Smooth muscle cell (in vitro differentiated cells): ENCODE measurements around the gene MEI1. TPM values are rescaled to one million over a fixed set of nuclear protein-coding genes. Genes with fewer than 3 reads are reported as not detected.

Source experiments
- DNase-seq: peaks from one replicate; lab custom pipeline; 2025; ENCODE audit not compliant: unreplicated experiment; lab: John Stamatoyannopoulos, UW
- H2AFZ ChIP-seq: fragments of 200-600 bp; sonication (generic); 2 replicates; pipeline ENCODE4 v1.6.0; 2016; ENCODE audit warnings: antibody characterized with exemption, low read depth, mild to moderate bottlenecking
- H3F3A ChIP-seq: fragments of 200-600 bp; sonication (generic); 2 replicates; pipeline ENCODE4 v1.6.0; 2017; ENCODE audit warnings: antibody characterized with exemption, low read depth
- H3K27ac ChIP-seq: fragments of 200-600 bp; sonication (generic); 2 replicates; pipeline ENCODE4 v1.5.1; 2016; ENCODE audit warnings: low read depth, mild to moderate bottlenecking
- H3K27me3 ChIP-seq: fragments of 200-600 bp; sonication (generic); 2 replicates; pipeline ENCODE4 v1.6.1; 2016; ENCODE audit warnings: low read depth, mild to moderate bottlenecking
- H3K36me3 ChIP-seq: fragments of 200-600 bp; sonication (generic); 2 replicates; pipeline ENCODE4 v1.5.1; 2016; ENCODE audit warnings: low read depth
- H3K4me1 ChIP-seq: fragments of 200-600 bp; sonication (generic); 2 replicates; pipeline ENCODE4 v1.5.1; 2016; ENCODE audit warnings: low read depth
- H3K4me2 ChIP-seq: fragments of 200-600 bp; sonication (generic); 2 replicates; pipeline ENCODE4 v1.6.0; 2016; ENCODE audit warnings: mild to moderate bottlenecking
- H3K4me3 ChIP-seq: fragments of 200-600 bp; sonication (generic); 2 replicates; pipeline ENCODE4 v1.5.1; 2016; ENCODE audit warnings: mild to moderate bottlenecking
- H3K79me2 ChIP-seq: fragments of 200-600 bp; sonication (generic); 2 replicates; pipeline ENCODE4 v1.6.0; 2016; ENCODE audit warnings: low read depth, mild to moderate bottlenecking
- H3K9ac ChIP-seq: fragments of 200-600 bp; sonication (generic); 2 replicates; pipeline ENCODE4 v1.6.0; 2016; ENCODE audit warnings: low read depth
- H3K9me3 ChIP-seq: fragments of 200-600 bp; sonication (generic); replicated peaks from 2 replicates; pipeline ENCODE4 v1.5.1; 2016; ENCODE audit warnings: low read depth
- H4K20me1 ChIP-seq: fragments of 200-600 bp; sonication (generic); 2 replicates; pipeline ENCODE4 v1.6.0; 2016; ENCODE audit warnings: low read depth
- CTCF ChIP-seq: fragments of 200-600 bp; sonication (generic); IDR thresholded peaks from 2 replicates; pipeline ENCODE4 v1.5.1; 2017; ENCODE audit warnings: borderline replicate concordance, mild to moderate bottlenecking, antibody characterized with exemption; ENCODE audit not compliant: insufficient read depth, poor library complexity, severe bottlenecking
- WGBS: methylation state at CpG from one replicate; pipeline ENCODE4 v1.1.7; 2016; ENCODE audit warnings: low lambda C conversion rate; 5-methylcytosine and 5-hydroxymethylcytosine counted together
- polyA plus RNA-seq: library from polyadenylated mRNA; unstranded; fragments of >200 nt; fragmentation: Nextera tagmentation; extraction: Ambion mirVana; gene quantifications from 2 replicates; pipeline ENCODE4 v1.2.1, GENCODE V29; 2016
- total RNA-seq: library from RNA; depleted of rRNA; stranded (reverse); fragments of >200 nt; gene quantifications from 2 replicates; pipeline ENCODE4 v1.2.3, GENCODE V29; 2014

The MEI1 gene
- total and polyA plus RNA-seq, 2 experiments from 2014 or later = 0.18 to 3.2 TPM

- no peak overlapping the region for H3K9ac ChIP-seq
- WGBS = 35% methylated on average over 3 of the region's 3 CpGs
- DNase-seq = no peak
- peaks cover 100% of the 10 kb centered on the region for H4K20me1 ChIP-seq
- peaks cover 28% of the 10 kb centered on the region for H3K4me1 ChIP-seq
- peaks cover 100% of the 10 kb centered on the region for H3K79me2 ChIP-seq
- no peak overlapping the region for H3K4me3 ChIP-seq
- H3K36me3 ChIP-seq = no peaks in the 10 kb centered on the region
- no peaks in the 10 kb centered on the region for H3K27me3 ChIP-seq
- H3F3A ChIP-seq = peaks cover 18% of the 10 kb centered on the region
- no peak overlapping the region for H2AFZ ChIP-seq
- H3K4me2 ChIP-seq = no peak overlapping the region
- peak overlapping the region; percentile 38 for H3K27ac ChIP-seq
- TF ChIP-seq CTCF = no peak
- H3K9me3 ChIP-seq = no peaks in the 10 kb centered on the region
Measured at GRCh38 chr22:41844513-41844912, 145.2 kb downstream of the MEI1 start.

DNA sequence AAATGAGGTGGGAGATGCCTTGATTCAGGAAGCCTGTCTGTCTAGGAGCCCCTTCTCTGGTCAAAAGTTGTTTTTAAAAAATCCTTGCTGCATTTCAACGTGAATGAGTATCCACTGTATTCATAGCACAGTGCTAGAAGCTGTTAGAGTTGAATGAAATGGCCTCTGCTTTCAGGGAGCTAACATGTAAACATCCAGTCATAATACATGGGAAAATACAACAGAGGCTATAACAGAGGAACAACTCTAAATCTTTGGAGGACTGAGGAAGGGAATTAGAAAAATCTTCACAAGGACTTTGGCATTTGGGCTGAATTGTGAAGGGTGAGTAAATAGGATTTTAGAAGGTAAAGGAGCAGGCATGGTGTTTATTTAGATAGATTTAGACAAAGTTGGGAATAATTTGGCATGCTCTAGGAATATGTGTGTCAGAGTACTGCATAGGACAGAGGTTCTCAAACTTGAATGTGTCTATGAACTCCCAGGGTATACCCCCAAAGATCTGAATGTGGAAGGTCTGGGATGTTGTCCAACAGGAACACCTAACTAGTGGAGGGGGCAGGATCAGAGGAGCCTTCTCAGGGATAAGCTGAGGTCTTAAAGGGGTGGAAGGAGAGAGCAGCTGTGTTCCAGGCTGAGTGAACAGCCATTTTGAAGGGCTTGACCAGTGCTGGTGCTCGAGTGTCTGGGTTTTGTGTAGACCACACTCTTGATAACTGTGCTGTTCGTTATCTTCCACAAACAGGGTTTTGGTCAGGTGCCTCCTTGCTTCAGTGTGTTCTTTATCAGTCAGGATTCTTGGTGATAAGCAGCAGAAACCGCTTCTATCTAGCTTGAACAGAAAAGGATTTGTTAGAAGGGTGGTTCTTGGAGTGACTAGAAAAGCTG is 146.3 kb downstream of the MEI1 start:
- no peak for TF ChIP-seq CTCF
- no peak overlapping the region for H3K9ac ChIP-seq
- H2AFZ ChIP-seq = no peak overlapping the region
- H3K27me3 ChIP-seq = no peaks in the 10 kb centered on the region
- peaks cover 100% of the 10 kb centered on the region for H4K20me1 ChIP-seq
- DNase-seq = no peak
- H3K4me2 ChIP-seq = peak overlapping the region; percentile 11
- H3F3A ChIP-seq = peaks cover 15% of the 10 kb centered on the region
- WGBS = 35% methylated on average over 4 of the region's 4 CpGs
- H3K4me3 ChIP-seq = no peak overlapping the region
- peak overlapping the region; percentile 38 for H3K27ac ChIP-seq
- H3K36me3 ChIP-seq = no peaks in the 10 kb centered on the region
- H3K79me2 ChIP-seq = peaks cover 100% of the 10 kb centered on the region
- no peaks in the 10 kb centered on the region for H3K9me3 ChIP-seq
- H3K4me1 ChIP-seq = peaks cover 28% of the 10 kb centered on the region

DNA sequence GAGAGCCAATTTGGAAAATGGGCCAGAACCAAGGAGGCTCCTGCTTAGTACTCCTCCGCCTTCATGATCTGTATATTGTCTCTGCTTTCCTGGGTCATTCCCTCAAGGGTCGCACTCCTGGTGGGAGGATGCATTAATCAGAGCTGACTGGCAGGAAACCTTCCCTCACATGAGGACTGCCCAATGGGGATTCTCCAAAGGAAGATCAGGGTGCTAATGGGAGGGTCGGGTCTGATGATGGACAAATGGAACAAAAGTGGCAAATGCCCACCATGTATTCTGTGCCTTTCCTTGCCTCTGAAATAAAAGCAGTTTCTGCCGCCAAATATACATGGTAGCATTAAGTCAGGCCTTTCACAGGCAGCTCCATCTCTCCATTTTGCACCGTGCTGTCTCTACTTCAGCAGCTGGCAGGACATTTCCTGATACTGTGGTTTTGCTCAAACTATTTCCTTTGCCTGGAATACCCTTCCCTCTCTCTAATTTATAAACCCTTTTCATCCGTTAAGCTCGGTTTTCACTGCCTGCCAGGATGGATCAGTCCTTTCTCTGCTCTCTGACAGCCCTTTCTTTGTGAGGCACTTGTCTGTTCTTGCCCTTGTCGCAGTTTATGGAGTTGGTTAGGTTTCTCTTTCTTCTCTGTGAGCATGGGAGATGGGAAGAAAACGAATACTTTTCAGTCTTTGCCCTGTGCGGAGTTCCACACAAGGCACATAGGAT is 147.1 kb downstream of the MEI1 start:
- no peaks in the 10 kb centered on the region for H3K9me3 ChIP-seq
- no peaks in the 10 kb centered on the region for H3K27me3 ChIP-seq
- no peak for DNase-seq
- peak overlapping the region; percentile 49 for H3K4me2 ChIP-seq
- H3K79me2 ChIP-seq = peaks cover 100% of the 10 kb centered on the region
- H4K20me1 ChIP-seq = peaks cover 100% of the 10 kb centered on the region
- peaks cover 12% of the 10 kb centered on the region for H3F3A ChIP-seq
- peaks cover 28% of the 10 kb centered on the region for H3K4me1 ChIP-seq
- H3K27ac ChIP-seq = peak overlapping the region; percentile 9
- H3K9ac ChIP-seq = no peak overlapping the region
- H3K36me3 ChIP-seq = no peaks in the 10 kb centered on the region
- no peak overlapping the region for H2AFZ ChIP-seq
- TF ChIP-seq CTCF = no peak
- WGBS = 74% methylated on average over 10 of the region's 10 CpGs
- H3K4me3 ChIP-seq = no peak overlapping the region
